GOT3 (cell line): Measurements from ENCODE around the gene GATA3.

ENCODE experiments used
- DNase-seq: peaks from one replicate; lab custom pipeline; 2025; ENCODE audit warnings: mixed read lengths; lab: John Stamatoyannopoulos, UW

GATA3 gene

DNA sequence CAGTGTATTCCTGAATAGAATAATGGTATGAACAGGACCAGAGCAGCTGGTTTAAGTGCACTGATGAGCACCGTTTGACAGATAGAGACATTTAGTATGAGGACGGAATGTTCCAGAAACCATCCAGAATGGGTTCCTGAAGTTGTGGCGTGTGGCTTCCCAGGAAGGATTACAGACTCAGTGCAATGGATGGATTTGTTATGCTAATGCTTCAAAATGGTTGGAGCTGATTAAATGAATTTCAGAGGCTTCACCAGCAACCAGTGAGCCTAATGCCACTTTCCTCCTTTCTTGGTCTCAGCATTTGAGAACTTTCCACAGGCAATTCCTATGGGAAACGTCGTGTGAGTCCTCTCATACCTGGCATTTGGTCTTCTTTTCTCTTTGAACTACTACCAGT is 9.9 kb downstream of the GATA3 start:
- DNase-seq = no peak

DNA sequence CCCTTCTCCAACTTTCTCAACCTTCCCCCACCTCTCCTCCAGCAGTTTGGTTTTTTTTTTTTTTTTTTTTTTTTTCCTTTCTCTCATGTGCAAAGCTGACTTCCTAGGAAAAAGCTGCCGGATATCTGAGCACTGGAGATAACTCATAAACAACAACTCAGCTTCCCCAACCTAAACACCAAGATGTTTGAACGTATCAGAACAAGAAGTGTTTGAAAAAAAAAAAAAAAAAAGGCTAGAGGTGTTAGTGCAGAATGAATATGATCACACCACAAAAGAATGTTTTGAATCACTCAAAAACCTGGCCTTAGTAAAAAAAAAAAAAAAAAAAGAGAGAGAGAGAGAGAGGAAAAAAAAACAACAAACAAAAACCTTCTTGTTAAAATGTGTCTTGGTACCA is 11.2 kb downstream of the GATA3 start:
- DNase-seq = no peak

GRCh38 chr10:8066124-8066523 is 11.6 kb downstream of the GATA3 start:
- no peak for DNase-seq

DNA sequence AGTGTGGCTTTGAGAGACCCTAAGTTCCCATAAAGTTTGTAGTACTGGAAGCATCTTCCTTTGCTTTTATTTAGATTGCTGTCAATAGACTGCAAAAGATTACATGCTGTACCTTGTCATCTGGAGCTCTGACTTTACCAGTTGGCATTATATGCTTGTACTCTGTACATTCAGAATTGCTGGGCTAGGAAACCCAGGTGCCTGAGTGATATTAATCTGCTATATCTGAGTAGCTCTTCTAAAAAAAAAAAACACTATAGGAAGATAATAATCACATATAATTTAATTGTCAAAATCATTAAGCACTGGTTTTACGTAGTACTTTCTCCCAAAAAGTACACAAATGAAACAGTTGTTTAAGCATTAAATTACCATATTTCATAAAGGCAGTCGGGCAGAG is 12.3 kb downstream of the GATA3 start:
- no peak for DNase-seq

- no peak for DNase-seq
Observed at GRCh38 chr10:8069108-8069507, 14.6 kb downstream of the GATA3 start.

GRCh38 chr10:8069627-8070026 is 15.1 kb downstream of the GATA3 start:
- DNase-seq = no peak

DNA sequence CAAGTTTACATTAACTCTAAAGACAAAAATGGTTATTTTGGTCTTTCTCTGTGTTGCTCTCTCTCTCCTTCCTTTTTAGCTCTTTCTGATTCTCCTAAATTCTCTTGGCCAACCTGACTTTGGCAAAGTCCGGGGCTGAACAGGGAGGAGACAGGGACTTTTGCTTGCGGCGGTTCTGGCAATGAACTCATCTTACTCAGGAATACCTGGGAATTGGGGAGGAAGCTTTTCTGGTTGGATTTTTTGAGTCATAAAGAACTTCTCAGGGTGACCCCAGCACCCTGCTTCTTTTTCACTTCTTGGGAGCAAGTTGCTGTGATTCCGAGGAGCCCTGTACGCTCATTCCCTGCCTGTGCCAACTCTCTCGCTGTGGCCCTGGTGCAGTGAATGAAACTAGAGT is 16.0 kb downstream of the GATA3 start:
- DNase-seq = no peak

DNA sequence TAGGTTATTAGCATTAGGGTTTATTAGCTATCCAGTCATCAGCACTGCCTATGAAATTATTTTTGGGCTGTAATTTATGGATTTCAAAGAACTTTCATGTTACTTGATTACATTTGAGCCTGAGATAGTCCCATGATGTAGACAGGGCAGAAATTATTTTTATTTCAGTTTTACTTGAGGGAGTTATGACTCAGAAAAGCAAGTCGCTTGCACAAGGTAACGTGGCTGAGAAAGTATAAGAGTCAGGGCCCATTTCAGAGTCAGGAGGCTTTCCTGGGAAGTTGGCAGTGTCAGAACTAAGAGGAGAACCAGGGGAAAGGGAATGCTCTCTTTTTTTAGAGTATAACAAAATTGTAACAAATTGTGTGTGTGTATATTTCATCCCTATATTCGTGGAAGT is 16.5 kb downstream of the GATA3 start:
- no peak for DNase-seq

DNA sequence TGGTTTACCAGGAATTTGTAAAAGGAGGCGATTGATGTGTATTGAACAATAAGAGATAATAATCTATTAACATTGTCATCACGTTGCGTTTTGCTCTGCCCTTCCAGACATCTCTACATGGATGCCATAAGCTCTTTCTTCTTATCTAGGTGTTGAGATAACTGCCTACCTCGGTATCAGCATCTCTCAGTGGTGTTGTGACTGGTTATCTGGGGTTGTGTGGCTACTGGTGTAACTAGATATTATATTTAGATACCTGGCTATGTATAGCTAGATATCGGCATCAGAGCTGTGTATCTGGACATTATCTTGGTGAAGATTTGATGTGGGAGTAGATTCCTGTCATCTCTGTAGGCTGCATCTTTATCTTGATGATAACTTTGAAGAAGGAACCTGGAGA is 17.2 kb downstream of the GATA3 start:
- DNase-seq = no peak

DNA sequence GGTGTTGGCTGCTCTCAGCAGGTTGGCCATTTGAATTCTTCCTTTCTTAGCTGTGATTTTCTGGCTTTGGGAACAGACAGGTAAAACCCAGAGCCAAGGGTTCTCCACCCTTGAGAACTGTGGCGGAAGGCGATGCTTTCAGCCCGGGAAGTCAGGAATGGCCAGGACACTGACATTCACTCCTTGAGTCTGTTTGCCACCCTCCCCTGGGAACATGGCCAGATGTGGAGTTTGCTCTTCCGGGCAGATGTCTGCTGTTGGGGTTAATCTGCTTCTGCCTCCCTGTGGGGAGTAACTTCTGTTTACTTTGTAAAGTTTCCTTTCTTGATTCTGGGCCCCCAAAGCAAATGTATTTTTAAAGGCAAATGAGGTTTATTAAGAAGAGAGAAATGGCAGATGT is 17.7 kb downstream of the GATA3 start:
- DNase-seq = no peak

DNA sequence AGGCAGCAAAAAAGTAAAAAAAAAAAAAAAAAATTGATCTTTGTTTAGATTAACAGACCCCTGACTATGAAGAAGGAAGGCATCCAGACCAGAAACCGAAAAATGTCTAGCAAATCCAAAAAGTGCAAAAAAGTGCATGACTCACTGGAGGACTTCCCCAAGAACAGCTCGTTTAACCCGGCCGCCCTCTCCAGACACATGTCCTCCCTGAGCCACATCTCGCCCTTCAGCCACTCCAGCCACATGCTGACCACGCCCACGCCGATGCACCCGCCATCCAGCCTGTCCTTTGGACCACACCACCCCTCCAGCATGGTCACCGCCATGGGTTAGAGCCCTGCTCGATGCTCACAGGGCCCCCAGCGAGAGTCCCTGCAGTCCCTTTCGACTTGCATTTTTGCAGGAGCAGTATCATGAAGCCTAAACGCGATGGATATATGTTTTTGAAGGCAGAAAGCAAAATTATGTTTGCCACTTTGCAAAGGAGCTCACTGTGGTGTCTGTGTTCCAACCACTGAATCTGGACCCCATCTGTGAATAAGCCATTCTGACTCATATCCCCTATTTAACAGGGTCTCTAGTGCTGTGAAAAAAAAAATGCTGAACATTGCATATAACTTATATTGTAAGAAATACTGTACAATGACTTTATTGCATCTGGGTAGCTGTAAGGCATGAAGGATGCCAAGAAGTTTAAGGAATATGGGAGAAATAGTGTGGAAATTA is 19.4 kb downstream of the GATA3 start:
- DNase-seq = no peak

- DNase-seq = no peak
Observed at GRCh38 chr10:8074881-8075280, 20.4 kb downstream of the GATA3 start.

GRCh38 chr10:8075282-8076260 is 21.1 kb downstream of the GATA3 start:
- DNase-seq = no peak

DNA sequence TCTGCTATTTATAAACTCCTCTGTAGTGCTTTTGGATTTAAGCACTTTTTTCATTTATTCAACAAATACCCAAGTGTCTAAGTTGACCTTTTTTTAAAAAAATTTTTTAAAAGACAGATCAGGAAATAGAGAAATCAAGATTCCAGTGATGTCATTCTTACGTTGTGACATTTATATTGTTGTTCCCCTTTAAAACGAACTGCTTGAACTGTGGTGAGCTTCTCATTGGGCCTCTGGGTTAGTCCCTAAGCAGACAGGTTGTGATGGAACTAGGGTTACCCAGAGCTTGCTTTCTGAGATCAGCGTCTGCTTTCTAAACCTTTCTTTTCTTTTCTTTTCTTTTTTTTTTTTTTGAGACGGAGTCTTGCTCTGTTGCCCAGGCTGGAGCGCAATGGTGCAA is 22.4 kb downstream of the GATA3 start:
- DNase-seq = no peak

- DNase-seq = no peak
Observed at GRCh38 chr10:8078027-8078426, 23.5 kb downstream of the GATA3 start.

- DNase-seq = no peak
Observed at GRCh38 chr10:8079126-8079525, 24.6 kb downstream of the GATA3 start.

DNA sequence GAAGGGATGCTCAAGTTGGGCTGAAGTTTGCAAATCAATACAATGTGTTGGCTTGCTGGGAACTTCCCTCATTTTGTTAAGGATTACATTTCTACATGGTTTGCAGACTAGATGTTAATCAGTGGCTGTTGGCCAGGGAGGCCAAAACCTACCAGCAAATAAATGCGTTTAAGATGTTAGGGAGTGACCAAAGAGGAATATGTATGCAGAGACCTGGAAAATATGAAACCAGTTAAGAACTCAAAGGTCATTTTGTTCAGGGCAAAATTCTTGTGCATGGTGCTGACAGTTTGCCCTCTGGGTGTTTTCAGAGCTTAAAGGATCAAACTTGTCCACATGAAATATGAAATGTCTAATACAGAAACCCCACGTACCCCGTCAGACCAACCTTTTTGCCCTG is 30.3 kb downstream of the GATA3 start:
- no peak for DNase-seq

GRCh38 chr10:8085251-8085650 is 30.8 kb downstream of the GATA3 start:
- no peak for DNase-seq

- DNase-seq = no peak
Observed at GRCh38 chr10:8086315-8086714, 31.8 kb downstream of the GATA3 start.

DNA sequence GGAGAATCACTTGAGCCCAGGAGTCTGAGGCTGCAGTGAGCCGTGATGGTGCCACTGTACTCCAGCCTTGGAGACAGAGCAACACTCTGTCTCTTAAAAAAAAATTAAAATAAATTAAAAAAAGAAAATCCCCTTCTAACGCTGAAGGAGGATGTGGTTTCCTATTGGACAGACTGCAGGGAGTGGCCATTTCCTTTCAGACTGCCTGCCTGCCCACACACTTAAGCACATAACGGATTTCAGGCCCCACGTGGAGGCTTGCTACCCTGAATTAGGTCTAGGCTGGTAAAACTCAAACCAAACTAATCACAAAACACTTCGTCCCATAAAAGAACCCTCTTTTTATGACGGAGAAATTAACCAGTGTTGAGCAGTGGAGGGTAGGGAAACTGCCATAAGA is 34.0 kb downstream of the GATA3 start:
- DNase-seq = no peak

- no peak for DNase-seq
Observed at GRCh38 chr10:8092428-8092827, 37.9 kb downstream of the GATA3 start.

- no peak for DNase-seq
Observed at GRCh38 chr10:8095959-8096358, 41.5 kb downstream of the GATA3 start.

- DNase-seq = no peak
Observed at GRCh38 chr10:8096931-8097330, 42.4 kb downstream of the GATA3 start.
